ENCODE data around the gene ADAR. TPM values are rescaled to one million over a fixed set of nuclear protein-coding genes. Genes with fewer than 3 reads are reported as not detected.

The ADAR gene
- total RNA-seq, 1 experiment from 2014 or later, result 144 TPM

- Histone ChIP-seq H3K79me2 (ENCODE audit: low read length) (peaks cover 4% of the 10 kb centered on the region; the same call in 1 of the 2 replicates), H2AFZ (ENCODE audit: low read length) (no peak overlapping the region)
Measured at GRCh38 chr1:154586231-154586630, 21.8 kb downstream of the ADAR start.

GRCh38 chr1:154584267-154584994 lies 23.6 kb downstream of the ADAR start:
- H3K4me3 ChIP-seq (ENCODE audit: low read length), result no peak overlapping the region
- 0 out of 2 replicates have a peak overlapping the region, but pooled peaks have one; percentile 18 for H3K27ac ChIP-seq (ENCODE audit: low read length)
- no peak overlapping the region for H3K4me2 ChIP-seq (ENCODE audit: low read depth, low read length, poor library complexity, severe bottlenecking)
- peaks cover 30% of the 10 kb centered on the region; the same call in 1 of the 2 replicates for H4K20me1 ChIP-seq (ENCODE audit: insufficient read depth, low read depth, low read length)
- no peak for DNase-seq
- H3K36me3 ChIP-seq (ENCODE audit: insufficient read depth, low read length), result peaks cover 68% of the 10 kb centered on the region
- no peaks in the 10 kb centered on the region for H3K9me3 ChIP-seq (ENCODE audit: low read length)
- no peaks in the 10 kb centered on the region for H3K27me3 ChIP-seq (ENCODE audit: low read length)
- no peak overlapping the region for H3K9ac ChIP-seq (ENCODE audit: low read length)
- peaks cover 4% of the 10 kb centered on the region; the same call in 1 of the 2 replicates for H3K79me2 ChIP-seq (ENCODE audit: low read length)
- H3K9me2 ChIP-seq (replicated peaks; ENCODE audit: insufficient read depth, low read length), result no peaks in the 10 kb centered on the region
- peaks cover 20% of the 10 kb centered on the region for H3K4me1 ChIP-seq (ENCODE audit: low read length)
- H2AFZ ChIP-seq (ENCODE audit: low read length), result no peak overlapping the region

More at GRCh38 chr1:154586231-154586630, 21.8 kb downstream of the ADAR start:
- peaks cover 9% of the 10 kb centered on the region; the same call in 1 of the 2 replicates for H3K4me1 ChIP-seq (ENCODE audit: low read length)
- peaks cover 74% of the 10 kb centered on the region for H3K36me3 ChIP-seq (ENCODE audit: insufficient read depth, low read length)
- no peak overlapping the region for H3K4me2 ChIP-seq (ENCODE audit: low read depth, low read length, poor library complexity, severe bottlenecking)
- DNase-seq, result no peak
- H3K27ac ChIP-seq (ENCODE audit: low read length), result no peak overlapping the region
- H3K27me3 ChIP-seq (ENCODE audit: low read length), result no peaks in the 10 kb centered on the region
- no peak overlapping the region for H3K9ac ChIP-seq (ENCODE audit: low read length)
- no peaks in the 10 kb centered on the region for H3K9me3 ChIP-seq (ENCODE audit: low read length)
- no peak overlapping the region for H3K4me3 ChIP-seq (ENCODE audit: low read length)
- H3K9me2 ChIP-seq (replicated peaks; ENCODE audit: insufficient read depth, low read length), result no peaks in the 10 kb centered on the region
- H4K20me1 ChIP-seq (ENCODE audit: insufficient read depth, low read depth, low read length), result peaks cover 26% of the 10 kb centered on the region; the same call in 1 of the 2 replicates

- H3K9ac ChIP-seq (ENCODE audit: low read length), result no peak overlapping the region
- H3K27me3 ChIP-seq (ENCODE audit: low read length), result no peaks in the 10 kb centered on the region
- H3K36me3 ChIP-seq (ENCODE audit: insufficient read depth, low read length), result peaks cover 67% of the 10 kb centered on the region
- H3K9me2 ChIP-seq (replicated peaks; ENCODE audit: insufficient read depth, low read length), result no peaks in the 10 kb centered on the region
- H3K79me2 ChIP-seq (ENCODE audit: low read length), result peaks cover 4% of the 10 kb centered on the region; the same call in 1 of the 2 replicates
- no peak overlapping the region for H3K4me2 ChIP-seq (ENCODE audit: low read depth, low read length, poor library complexity, severe bottlenecking)
- H4K20me1 ChIP-seq (ENCODE audit: insufficient read depth, low read depth, low read length), result peaks cover 30% of the 10 kb centered on the region; the same call in 1 of the 2 replicates
- H3K4me3 ChIP-seq (ENCODE audit: low read length), result no peak overlapping the region
- no peak overlapping the region for H3K27ac ChIP-seq (ENCODE audit: low read length)
- peaks cover 27% of the 10 kb centered on the region for H3K4me1 ChIP-seq (ENCODE audit: low read length)
- no peak overlapping the region for H2AFZ ChIP-seq (ENCODE audit: low read length)
- DNase-seq, result no peak
- H3K9me3 ChIP-seq (ENCODE audit: low read length), result no peaks in the 10 kb centered on the region
Measured at GRCh38 chr1:154583773-154584172, 24.2 kb downstream of the ADAR start.

GRCh38 chr1:154582885-154583284 lies 25.1 kb downstream of the ADAR start:
- peaks cover 67% of the 10 kb centered on the region for H3K36me3 ChIP-seq (ENCODE audit: insufficient read depth, low read length)
- no peak overlapping the region for H3K9ac ChIP-seq (ENCODE audit: low read length)
- no peak overlapping the region for H3K4me3 ChIP-seq (ENCODE audit: low read length)
- no peak for DNase-seq
- H2AFZ ChIP-seq (ENCODE audit: low read length), result no peak overlapping the region
- H3K4me2 ChIP-seq (ENCODE audit: low read depth, low read length, poor library complexity, severe bottlenecking), result no peak overlapping the region
- H3K27me3 ChIP-seq (ENCODE audit: low read length), result no peaks in the 10 kb centered on the region
- H3K9me3 ChIP-seq (ENCODE audit: low read length), result no peaks in the 10 kb centered on the region
- H3K27ac ChIP-seq (ENCODE audit: low read length), result no peak overlapping the region
- H3K79me2 ChIP-seq (ENCODE audit: low read length), result 0 out of 2 replicates have a peak, but pooled peaks cover 4% of the 10 kb centered on the region
- H4K20me1 ChIP-seq (ENCODE audit: insufficient read depth, low read depth, low read length), result peaks cover 29% of the 10 kb centered on the region; the same call in 1 of the 2 replicates
- H3K9me2 ChIP-seq (replicated peaks; ENCODE audit: insufficient read depth, low read length), result no peaks in the 10 kb centered on the region
- peaks cover 36% of the 10 kb centered on the region for H3K4me1 ChIP-seq (ENCODE audit: low read length)

- Histone ChIP-seq H3K9me3 (ENCODE audit: low read length) (no peaks in the 10 kb centered on the region), H3K4me2 (ENCODE audit: low read depth, low read length, poor library complexity, severe bottlenecking) (no peak overlapping the region), H4K20me1 (ENCODE audit: insufficient read depth, low read depth, low read length) (0 out of 2 replicates have a peak, but pooled peaks cover 26% of the 10 kb centered on the region), H3K27ac (ENCODE audit: low read length) (no peak overlapping the region), H3K4me3 (ENCODE audit: low read length) (no peak overlapping the region), H3K79me2 (ENCODE audit: low read length) (0 out of 2 replicates have a peak, but pooled peaks cover 4% of the 10 kb centered on the region), H2AFZ (ENCODE audit: low read length) (no peak overlapping the region), H3K36me3 (ENCODE audit: insufficient read depth, low read length) (peaks cover 59% of the 10 kb centered on the region), H3K9ac (ENCODE audit: low read length) (no peak overlapping the region), H3K27me3 (ENCODE audit: low read length) (no peaks in the 10 kb centered on the region), H3K4me1 (ENCODE audit: low read length) (peaks cover 47% of the 10 kb centered on the region), H3K9me2 (replicated peaks; ENCODE audit: insufficient read depth, low read length) (no peaks in the 10 kb centered on the region)
- DNase-seq, result no peak
Measured at GRCh38 chr1:154581766-154582165, 26.2 kb downstream of the ADAR start.

- Histone ChIP-seq H3K36me3 (ENCODE audit: insufficient read depth, low read length) (peaks cover 36% of the 10 kb centered on the region), H4K20me1 (ENCODE audit: insufficient read depth, low read depth, low read length) (0 out of 2 replicates have a peak, but pooled peaks cover 24% of the 10 kb centered on the region), H3K27ac (ENCODE audit: low read length) (no peak overlapping the region), H3K4me1 (ENCODE audit: low read length) (peaks cover 62% of the 10 kb centered on the region), H3K9ac (ENCODE audit: low read length) (no peak overlapping the region), H3K9me2 (replicated peaks; ENCODE audit: insufficient read depth, low read length) (no peaks in the 10 kb centered on the region), H3K79me2 (ENCODE audit: low read length) (0 out of 2 replicates have a peak, but pooled peaks cover 4% of the 10 kb centered on the region), H2AFZ (ENCODE audit: low read length) (no peak overlapping the region), H3K4me3 (ENCODE audit: low read length) (no peak overlapping the region), H3K9me3 (ENCODE audit: low read length) (no peaks in the 10 kb centered on the region), H3K27me3 (ENCODE audit: low read length) (no peaks in the 10 kb centered on the region), H3K4me2 (ENCODE audit: low read depth, low read length, poor library complexity, severe bottlenecking) (no peak overlapping the region)
- DNase-seq, result no peak
Measured at GRCh38 chr1:154579374-154579773, 28.6 kb downstream of the ADAR start.

GRCh38 chr1:154578058-154578418 lies 29.9 kb downstream of the ADAR start:
- Histone ChIP-seq H3K9ac (ENCODE audit: low read length) (peak overlapping the region; percentile 23; the same call in 1 of the 2 replicates), H3K4me1 (ENCODE audit: low read length) (peaks cover 75% of the 10 kb centered on the region), H3K4me2 (ENCODE audit: low read depth, low read length, poor library complexity, severe bottlenecking) (no peak overlapping the region), H4K20me1 (ENCODE audit: insufficient read depth, low read depth, low read length) (0 out of 2 replicates have a peak, but pooled peaks cover 13% of the 10 kb centered on the region), H3K4me3 (ENCODE audit: low read length) (no peak overlapping the region), H3K27me3 (ENCODE audit: low read length) (no peaks in the 10 kb centered on the region), H3K9me3 (ENCODE audit: low read length) (no peaks in the 10 kb centered on the region), H3K9me2 (replicated peaks; ENCODE audit: insufficient read depth, low read length) (no peaks in the 10 kb centered on the region), H2AFZ (ENCODE audit: low read length) (no peak overlapping the region), H3K79me2 (ENCODE audit: low read length) (no peaks in the 10 kb centered on the region), H3K36me3 (ENCODE audit: insufficient read depth, low read length) (peaks cover 22% of the 10 kb centered on the region; the same call in 1 of the 2 replicates), H3K27ac (ENCODE audit: low read length) (peak overlapping the region; percentile 96)
- DNase-seq, result no peak

- peak overlapping the region; percentile 96 for H3K27ac ChIP-seq (ENCODE audit: low read length)
Measured at GRCh38 chr1:154577346-154578057, 30.5 kb downstream of the ADAR start.

More at GRCh38 chr1:154577346-154578057, 30.5 kb downstream of the ADAR start:
- no peaks in the 10 kb centered on the region for H3K79me2 ChIP-seq (ENCODE audit: low read length)
- no peaks in the 10 kb centered on the region for H3K27me3 ChIP-seq (ENCODE audit: low read length)
- 0 out of 2 replicates have a peak, but pooled peaks cover 8% of the 10 kb centered on the region for H4K20me1 ChIP-seq (ENCODE audit: insufficient read depth, low read depth, low read length)
- H3K9me2 ChIP-seq (replicated peaks; ENCODE audit: insufficient read depth, low read length), result no peaks in the 10 kb centered on the region
- no peak overlapping the region for H3K4me3 ChIP-seq (ENCODE audit: low read length)
- peak overlapping the region; percentile 63; the same call in 1 of the 2 replicates for H3K9ac ChIP-seq (ENCODE audit: low read length)
- H3K9me3 ChIP-seq (ENCODE audit: low read length), result no peaks in the 10 kb centered on the region
- H3K4me2 ChIP-seq (ENCODE audit: low read depth, low read length, poor library complexity, severe bottlenecking), result peak overlapping the region; percentile 67
- peaks cover 81% of the 10 kb centered on the region for H3K4me1 ChIP-seq (ENCODE audit: low read length)
- peaks cover 17% of the 10 kb centered on the region; the same call in 1 of the 2 replicates for H3K36me3 ChIP-seq (ENCODE audit: insufficient read depth, low read length)
- no peak overlapping the region for H2AFZ ChIP-seq (ENCODE audit: low read length)
- no peak for DNase-seq
